Cardiac muscle cell (in vitro differentiated cells and primary cell): ENCODE measurements around the gene FNDC10. TPM values are rescaled to one million over a fixed set of nuclear protein-coding genes. Genes with fewer than 3 reads are reported as not detected.

ENCODE experiments used
- DNase-seq, 2 donors: peaks; one replicate each; pipeline versions ENCODE4 v3.0.0 to v3.0.0-alpha.2; 2010 to 2017; ENCODE audit warnings: low read depth in 1 of 2, low spot score in 1 of 2
- H3K27ac ChIP-seq: fragments of 200-600 bp; sonication (generic); 2 replicates; pipeline ENCODE4 v1.5.1; 2016
- H3K27me3 ChIP-seq: fragments of 200-600 bp; sonication (generic); 2 replicates; pipeline ENCODE4 v1.6.0; 2016; ENCODE audit warnings: control low read depth
- H3K36me3 ChIP-seq: fragments of 200-600 bp; sonication (generic); 2 replicates; pipeline ENCODE4 v1.5.1; 2016; ENCODE audit warnings: control low read depth
- H3K4me1 ChIP-seq: fragments of 200-600 bp; sonication (generic); 2 replicates; pipeline ENCODE4 v1.8.1; 2017; ENCODE audit warnings: low read depth, mild to moderate bottlenecking, mixed run types
- H3K4me3 ChIP-seq: fragments of 200-600 bp; sonication (generic); 2 replicates; pipeline ENCODE4 v1.5.1; 2016; ENCODE audit warnings: mild to moderate bottlenecking
- H3K9me3 ChIP-seq: fragments of 200-600 bp; sonication (generic); 2 replicates; pipeline ENCODE4 v1.5.1; 2017; ENCODE audit warnings: low read depth, mild to moderate bottlenecking, control low read depth
- CTCF ChIP-seq: IDR thresholded peaks from 2 replicates; pipeline ENCODE4 v1.5.1; 2012; ENCODE audit warnings: low read depth, mild to moderate bottlenecking, low read length
- polyA plus RNA-seq: library from polyadenylated mRNA; unstranded; fragments of >200 nt; fragmentation: Nextera tagmentation; extraction: Ambion mirVana; gene quantifications from 2 replicates; pipeline ENCODE4 v1.2.1, GENCODE V29; 2016
- total RNA-seq: library from RNA; depleted of rRNA; stranded (reverse); fragments of >200 nt; gene quantifications from 2 replicates; pipeline ENCODE4 v1.2.3, GENCODE V29; 2016

The FNDC10 gene
- total and polyA plus RNA-seq, 2 experiments from 2014 or later: 30.9 to 62.3 TPM

DNA sequence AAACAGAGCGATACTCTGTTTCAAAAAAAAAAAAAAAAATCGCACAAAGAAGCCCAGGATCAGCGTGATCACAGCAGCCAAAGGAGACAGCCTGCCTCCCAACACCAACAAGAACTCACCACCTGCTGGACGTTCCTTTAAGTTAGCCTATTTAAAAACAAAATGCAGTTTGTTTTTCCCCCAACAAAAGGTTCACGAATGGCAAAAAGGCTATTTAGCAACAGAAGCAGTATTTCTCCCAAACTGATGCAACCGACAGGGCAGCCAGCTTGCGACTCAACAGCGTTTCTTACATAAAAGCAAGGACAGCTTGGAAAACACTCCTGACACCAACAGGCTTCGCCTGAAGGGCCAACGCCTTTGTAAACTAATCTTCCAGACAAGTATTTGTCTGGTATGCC is 32.0 kb downstream of the FNDC10 start:
- no peak overlapping the region for H3K27ac ChIP-seq
- H3K36me3 ChIP-seq: peaks cover 16% of the 10 kb centered on the region
- no peak for DNase-seq
- no peak overlapping the region for H3K4me3 ChIP-seq
- TF ChIP-seq CTCF: no peak
- H3K4me1 ChIP-seq: no peaks in the 10 kb centered on the region
- no peaks in the 10 kb centered on the region for H3K9me3 ChIP-seq
- H3K27me3 ChIP-seq: no peaks in the 10 kb centered on the region

- H3K36me3 ChIP-seq: peaks cover 21% of the 10 kb centered on the region
- TF ChIP-seq CTCF: no peak
- H3K4me3 ChIP-seq: no peak overlapping the region
- H3K9me3 ChIP-seq: no peaks in the 10 kb centered on the region
- no peaks in the 10 kb centered on the region for H3K27me3 ChIP-seq
- no peak for DNase-seq
- H3K27ac ChIP-seq: peak overlapping the region; percentile 27
- H3K4me1 ChIP-seq: no peaks in the 10 kb centered on the region
Measured at GRCh38 chr1:1567152-1567875, 32.6 kb downstream of the FNDC10 start.

DNA sequence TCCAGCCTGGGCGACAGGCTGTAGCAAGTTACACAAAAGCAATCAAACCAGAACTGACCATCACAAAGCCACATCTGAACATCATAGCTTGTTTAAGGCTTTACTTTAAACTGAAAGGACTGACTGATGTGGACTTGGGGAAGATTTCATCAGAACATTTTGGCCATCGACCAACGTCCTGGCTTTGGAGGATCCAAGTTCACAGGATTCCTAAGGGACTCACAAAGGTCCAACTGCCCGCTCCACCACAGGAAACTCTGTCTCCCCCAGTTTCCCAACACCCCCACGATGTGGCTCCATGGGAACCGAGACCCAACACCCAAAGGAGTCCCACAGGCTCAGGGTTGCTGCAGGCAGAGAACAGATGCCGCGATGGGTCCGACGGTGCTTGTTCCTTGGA is 34.6 kb downstream of the FNDC10 start:
- Histone ChIP-seq H3K4me1 (no peaks in the 10 kb centered on the region), H3K4me3 (no peak overlapping the region), H3K27ac (no peak overlapping the region), H3K27me3 (no peaks in the 10 kb centered on the region), H3K9me3 (no peaks in the 10 kb centered on the region), H3K36me3 (peaks cover 30% of the 10 kb centered on the region)
- no peak for TF ChIP-seq CTCF
- DNase-seq: peak in 1 of 2 donors; percentile 39

GRCh38 chr1:1564268-1564667 is 35.7 kb downstream of the FNDC10 start:
- DNase-seq: no peak
- H3K27ac ChIP-seq: no peak overlapping the region
- no peak for TF ChIP-seq CTCF
- no peaks in the 10 kb centered on the region for H3K4me1 ChIP-seq
- H3K36me3 ChIP-seq: peaks cover 30% of the 10 kb centered on the region
- H3K4me3 ChIP-seq: no peak overlapping the region
- H3K9me3 ChIP-seq: no peaks in the 10 kb centered on the region
- H3K27me3 ChIP-seq: no peaks in the 10 kb centered on the region

GRCh38 chr1:1563688-1564087 is 36.2 kb downstream of the FNDC10 start:
- no peak overlapping the region for H3K4me3 ChIP-seq
- H3K4me1 ChIP-seq: no peaks in the 10 kb centered on the region
- H3K36me3 ChIP-seq: peaks cover 30% of the 10 kb centered on the region
- no peak for DNase-seq
- no peaks in the 10 kb centered on the region for H3K27me3 ChIP-seq
- TF ChIP-seq CTCF: no peak
- no peaks in the 10 kb centered on the region for H3K9me3 ChIP-seq
- no peak overlapping the region for H3K27ac ChIP-seq
